Measurements from ENCODE around the gene ZNF750.

The ZNF750 gene

DNA sequence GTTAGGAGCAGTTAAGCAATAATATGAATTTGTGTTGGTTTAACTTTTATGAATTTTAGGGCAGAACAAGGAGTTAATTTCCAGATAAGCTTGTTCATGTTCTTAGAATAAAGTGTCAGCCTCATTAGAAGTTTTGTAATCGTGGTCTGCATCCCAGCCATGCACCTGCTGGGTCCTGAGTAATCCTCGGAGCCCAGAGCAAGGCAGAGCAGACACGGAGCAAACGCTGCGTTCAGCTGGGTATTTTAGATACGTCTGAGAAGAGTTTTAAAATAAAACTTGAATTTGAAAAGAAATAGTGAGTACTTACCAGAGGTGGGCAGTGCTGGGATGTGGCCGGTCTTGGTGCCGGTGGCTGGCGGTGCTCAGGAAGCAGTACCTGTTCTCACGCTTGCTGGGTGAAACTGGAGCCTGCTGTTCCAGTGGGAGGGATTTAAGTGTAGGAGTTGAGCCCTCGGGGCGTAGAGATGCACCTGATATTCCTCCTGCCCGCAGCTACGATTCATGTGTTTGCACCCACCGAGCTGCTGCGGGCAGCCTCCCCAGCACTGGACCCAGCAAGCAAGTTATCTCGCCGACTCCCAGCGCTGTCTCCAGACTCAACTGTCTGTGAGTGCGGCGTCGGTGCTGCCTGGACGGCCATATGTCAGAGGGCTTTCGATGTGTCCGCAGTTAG, at the start of gene ZNF750:
Gene ZNF750, minus strand, starts transcription at position 406 of the 676 bp plus-strand sequence. CDS start 7,568 bp downstream, outside the sequence.
- DNase-seq, result peak; percentile 59 to 74

DNA sequence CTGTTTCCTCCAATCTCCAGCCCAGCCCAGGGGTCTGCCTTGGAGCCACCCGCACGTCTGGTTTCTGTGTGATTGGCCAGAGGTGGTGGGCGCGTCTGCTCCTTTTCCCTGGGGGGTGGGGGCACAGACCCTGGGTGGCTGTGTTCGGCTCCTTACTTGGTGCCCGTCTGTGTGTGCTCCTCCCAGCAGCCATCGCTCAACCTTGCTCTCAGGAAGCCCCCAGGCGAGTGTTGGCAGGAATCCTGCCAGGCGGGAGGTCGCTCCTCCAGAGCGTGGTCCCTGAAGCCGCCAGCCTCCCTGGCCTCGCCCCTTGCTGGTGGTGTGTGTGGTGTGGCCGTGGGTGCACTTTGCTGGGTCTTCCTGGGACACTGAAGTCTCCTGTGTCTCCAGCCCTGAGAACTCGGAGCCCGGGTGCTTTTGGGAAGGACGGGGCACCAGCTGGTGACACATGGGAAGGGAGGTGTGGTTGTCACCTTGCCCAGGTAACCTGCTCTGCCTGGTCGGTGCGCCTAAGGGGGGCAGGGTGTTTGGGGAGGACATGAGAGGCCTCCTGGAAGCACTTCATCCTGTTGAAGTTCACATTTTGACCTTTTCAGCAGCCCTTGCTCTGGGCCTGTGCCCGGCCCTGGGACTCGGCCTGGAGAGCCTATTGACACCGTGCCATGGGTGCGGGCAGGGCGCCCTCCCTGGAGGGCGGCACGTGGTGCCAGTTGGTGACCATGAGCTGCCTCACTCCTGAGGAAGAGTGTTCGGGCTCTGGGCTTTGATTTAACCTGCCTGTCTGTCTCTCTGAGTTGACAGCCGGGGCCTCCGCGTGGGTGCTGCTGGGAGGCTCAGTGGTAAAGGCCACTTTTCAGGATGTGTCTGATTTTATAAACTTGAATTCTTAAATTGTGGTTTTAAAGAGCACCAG, 49.0 kb upstream of the ZNF750 start:
- DNase-seq, result no peak

DNA sequence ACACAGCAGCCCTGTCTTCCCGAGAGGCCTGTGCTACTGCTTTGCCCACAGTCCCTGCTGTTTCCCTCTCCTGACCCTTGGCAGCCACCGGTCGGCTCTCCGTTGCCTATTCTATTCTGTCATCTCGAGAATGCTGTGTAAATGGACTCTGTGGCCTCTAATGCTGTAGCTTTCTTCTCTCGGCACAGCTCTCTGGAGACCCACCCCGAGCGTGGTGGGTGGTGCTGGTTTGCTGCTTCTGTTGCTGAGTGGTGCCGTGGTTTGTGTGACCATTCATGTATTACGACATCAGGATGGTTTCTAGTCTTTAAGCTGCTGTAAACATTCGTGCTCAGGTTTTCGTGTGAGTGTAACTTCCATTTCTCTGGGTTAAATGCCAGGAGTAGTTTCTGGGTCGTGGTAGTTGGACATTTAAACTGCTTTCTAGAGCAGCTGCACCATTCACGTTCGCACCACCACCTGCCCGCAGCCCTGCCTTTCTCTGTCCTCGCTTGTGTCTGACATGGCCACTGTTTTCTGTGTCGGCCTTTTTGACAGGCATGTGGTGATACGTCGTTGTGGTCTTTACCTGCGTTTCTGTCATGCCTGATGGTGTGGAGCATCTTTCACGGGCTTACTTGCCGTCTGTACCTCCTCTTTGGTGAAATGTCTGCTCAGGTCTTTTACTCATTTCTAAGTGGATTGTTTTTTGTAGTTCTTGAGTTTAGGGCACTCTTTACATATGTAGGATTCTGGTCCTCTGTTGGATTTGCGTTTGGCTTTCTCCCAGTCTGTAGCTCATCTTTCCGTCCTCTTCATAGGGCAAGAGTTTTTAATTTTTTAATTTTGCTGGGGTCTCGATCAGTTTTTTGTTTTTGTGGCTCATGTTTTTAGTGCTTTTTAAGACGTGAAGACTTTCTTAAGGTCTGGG, 47.7 kb upstream of the ZNF750 start:
- no peak for DNase-seq

DNA sequence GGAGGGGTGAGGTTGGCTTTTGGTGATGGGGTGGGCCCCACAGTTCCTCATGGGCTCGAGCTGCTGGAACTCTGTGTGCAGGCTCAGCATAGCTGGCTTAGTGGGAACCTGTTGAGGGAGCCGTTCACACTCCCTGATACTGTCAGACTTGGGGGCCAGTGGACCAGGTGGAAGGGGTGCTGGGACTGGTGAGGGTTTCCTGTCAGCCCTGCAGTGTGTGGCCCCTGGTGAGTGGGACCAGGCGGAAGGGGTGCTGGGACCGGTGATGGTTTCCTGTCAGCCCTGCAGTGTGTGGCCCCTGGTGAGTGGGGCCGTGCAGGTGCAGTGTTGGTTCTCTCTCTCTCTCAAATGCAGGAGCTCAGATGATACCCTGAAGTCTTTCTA, 45.1 kb upstream of the ZNF750 start:
- DNase-seq, result no peak

DNA sequence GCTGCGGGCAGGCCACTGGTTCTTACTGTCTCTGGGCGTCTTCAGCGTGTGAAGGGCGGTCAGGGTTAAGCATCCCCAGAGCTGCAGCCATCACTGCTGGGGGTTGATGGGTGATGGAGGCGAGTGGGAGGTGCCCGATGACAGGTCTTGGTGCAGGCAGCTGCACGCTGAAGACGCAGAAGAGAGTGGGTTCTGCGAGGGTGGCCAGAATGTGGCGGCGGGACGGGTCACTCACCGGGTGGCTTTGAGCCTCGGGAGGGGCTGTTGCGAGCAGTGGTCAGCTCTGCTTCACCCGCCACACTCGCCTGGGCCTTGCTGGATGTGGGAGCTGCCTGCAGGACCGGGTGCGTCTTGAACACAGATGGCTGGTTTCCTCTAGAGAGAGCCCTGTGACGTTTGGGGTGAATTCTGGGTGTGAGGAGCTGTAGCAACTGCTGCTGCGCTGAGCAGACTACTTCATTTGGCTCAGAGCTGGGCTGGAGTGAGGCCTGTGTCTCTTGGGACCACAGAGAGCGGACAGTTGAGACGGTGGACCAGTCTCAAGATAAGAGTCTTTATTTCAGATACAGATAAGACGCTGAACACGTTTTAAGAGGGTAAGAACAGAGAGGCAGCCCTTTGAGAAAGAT, 44.6 kb upstream of the ZNF750 start:
- no peak for DNase-seq

DNA sequence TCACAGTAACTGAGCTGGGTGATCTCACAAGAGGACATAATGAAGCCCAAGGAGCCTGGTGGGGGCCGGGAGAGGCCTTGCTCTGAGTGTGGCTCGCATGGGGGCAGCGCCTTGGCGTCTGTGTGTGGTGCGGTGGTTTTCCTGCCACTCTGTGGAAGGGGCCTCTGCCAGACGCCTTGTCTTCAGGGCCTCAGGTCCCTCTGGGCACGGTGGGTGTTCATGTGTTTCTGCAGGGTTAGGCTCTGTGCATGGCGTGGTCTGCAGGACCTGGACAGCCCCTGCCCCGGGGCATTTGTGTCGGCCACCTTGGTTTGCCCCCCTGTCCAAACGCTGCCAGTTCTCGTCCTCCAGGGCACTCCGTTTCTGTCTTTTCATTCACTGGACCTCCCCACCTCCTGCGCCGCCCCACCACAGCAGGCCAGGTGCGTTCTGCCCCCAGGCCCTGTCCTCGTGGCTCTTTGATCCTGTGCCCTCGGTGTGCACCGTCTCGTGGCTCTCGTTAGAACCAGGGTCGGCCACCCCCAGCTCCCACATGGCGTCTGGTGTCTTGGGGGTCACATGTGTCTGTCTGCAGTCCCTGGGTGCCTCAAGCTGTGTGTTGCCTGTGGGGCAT, 43.7 kb upstream of the ZNF750 start:
- no peak for DNase-seq

DNA sequence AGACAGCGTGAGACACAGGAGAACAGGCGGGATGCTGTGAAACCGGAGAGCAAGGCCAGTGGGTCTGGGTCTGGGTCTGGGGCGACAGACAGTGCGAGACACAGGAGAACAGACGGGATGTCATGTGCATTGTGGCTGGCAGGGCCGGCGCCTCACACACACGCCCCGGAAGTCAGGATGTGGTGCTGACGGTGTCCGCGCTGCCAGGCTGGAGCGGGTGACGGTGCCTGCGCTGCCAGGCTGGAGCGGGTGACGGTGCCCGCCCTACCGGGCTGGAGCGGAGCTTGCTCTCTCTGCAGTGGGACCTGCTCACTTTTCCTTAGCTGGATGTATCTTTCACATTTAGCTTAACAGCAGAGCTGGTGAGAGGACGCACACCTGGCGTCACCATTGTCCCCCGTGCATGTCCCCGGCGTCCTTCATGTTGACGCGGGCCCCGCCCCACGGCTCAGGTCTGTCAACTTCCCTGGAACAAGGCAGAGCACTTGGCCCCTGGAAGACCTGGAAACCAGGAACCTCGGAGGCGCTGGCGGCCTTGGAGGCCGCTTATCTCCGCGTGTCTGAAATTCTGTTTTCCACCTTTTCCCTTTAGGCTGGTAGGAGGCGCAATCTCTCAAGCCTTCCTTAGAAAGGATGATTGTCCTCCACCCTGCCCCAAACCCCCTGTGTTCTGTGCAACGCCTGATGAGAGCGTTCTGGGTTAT, 43.0 kb upstream of the ZNF750 start:
- peak; percentile 82 to 89 for DNase-seq

DNA sequence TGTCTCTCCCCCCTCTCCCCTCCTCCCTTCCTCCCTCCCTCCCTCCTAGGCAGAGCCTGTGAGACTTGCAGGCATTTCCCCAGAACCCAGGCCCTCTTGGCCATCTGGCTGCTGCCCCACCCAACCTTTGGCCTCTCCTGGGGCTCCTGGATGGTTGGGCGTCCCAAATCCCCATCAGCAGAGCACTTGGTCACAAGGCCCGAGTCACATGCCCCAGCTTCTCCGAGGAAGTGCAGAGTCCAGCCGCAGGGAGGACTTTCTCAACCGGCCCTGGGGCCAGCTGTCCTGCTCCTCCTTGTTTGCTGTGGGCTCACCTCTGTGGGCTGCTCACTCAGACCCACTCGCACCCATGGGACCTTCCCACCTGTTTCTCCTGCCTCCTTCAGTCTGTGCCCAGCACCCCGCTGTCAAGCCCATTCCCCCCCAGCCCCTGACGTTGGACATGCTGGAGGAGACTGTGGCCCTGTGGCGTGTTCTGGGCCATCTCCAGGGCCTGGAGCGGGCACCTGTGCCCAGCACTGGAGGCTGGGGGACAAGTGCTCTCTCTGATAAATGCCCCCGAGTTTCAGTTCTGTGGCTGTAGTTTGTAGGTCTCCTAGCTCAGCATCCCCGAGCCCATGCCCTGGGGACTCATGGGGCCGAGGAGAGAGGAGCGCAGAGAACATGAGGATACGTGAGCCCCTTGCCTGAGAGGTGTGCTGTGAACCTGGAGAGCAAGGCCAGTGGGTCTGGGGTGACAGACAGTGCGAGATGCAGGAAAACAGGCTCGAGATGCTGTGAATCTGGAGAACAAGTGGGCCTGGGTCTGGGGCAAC, 42.3 kb upstream of the ZNF750 start:
- no peak for DNase-seq

DNA sequence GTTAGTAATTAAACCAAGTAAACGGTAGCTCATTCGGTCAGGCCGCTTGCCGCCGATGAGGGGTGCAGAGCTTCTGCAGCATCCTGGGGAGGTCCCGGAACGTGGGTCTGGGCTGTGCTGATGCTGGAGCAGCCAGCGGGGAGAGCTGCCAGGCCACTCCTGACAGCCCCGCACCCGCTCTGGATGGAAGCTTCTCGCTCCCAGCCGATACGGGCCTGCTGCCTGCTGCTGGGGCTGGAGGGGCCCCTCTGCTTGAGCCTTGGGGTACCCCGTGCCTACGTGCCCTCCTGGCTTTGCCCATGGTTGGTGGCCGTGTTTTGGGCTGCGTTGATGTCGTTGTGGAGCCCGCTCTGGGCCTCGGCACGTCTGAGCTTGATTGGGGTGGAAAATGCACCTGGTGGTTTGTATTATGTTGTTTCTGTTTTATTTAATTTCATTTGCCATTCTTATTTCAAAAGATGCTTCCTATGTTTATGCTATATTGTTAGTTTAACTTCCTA, 41.6 kb upstream of the ZNF750 start:
- DNase-seq, result no peak

DNA sequence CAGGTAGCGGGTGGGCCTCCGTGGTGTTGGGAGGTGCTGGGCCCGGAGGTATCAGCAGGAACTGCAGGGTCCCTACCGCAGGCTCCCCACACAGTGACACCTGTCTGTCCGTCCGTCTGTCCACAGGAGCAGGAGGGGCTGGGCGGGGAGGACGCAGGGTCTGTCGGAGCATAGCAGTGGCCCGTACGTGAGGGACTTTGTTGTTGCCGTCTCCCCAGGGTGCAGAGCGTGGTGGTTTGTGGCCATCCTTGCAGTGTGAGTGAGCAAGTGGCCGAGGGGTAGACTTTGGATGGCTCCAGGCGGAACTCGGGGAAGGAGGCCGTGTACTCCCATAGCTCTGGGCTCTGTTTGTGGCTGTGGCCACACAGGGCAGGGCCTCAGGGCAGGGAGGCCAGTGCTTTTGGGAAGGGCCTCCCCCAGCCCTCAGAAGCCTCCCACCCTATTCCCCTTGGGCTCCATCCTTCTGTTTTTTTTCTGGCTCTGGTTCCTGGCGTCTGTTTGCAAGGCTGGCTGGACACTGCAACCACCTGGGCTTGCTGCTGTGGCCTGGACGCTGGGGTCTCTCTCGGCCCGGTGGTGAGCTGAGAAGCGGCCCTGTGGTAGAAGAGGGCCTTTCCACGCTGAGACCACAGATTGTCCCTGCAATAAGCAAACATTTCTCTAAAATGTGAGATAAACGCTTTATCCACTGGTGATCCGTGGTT, 41.0 kb upstream of the ZNF750 start:
- no peak for DNase-seq

DNA sequence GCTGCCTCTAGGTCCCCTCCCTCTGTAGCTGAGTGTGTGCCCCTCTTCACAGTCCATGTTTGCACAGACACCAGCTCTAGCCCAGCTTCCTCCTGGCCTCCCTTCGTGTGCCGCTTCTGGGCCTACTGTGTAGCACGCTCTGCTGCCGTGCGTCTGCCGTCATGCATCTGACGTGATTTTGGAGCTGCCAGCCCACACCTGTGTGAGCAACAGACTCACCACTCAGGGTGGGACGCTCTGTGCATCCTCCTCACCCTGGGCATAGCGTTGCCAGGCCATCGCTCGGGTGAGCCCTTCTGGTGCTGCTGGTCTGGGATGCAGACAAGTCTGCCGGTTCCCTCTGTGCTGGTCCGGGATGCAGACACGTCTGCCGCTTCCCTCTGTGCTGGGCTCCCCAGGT, 39.4 kb upstream of the ZNF750 start:
- DNase-seq, result no peak

DNA sequence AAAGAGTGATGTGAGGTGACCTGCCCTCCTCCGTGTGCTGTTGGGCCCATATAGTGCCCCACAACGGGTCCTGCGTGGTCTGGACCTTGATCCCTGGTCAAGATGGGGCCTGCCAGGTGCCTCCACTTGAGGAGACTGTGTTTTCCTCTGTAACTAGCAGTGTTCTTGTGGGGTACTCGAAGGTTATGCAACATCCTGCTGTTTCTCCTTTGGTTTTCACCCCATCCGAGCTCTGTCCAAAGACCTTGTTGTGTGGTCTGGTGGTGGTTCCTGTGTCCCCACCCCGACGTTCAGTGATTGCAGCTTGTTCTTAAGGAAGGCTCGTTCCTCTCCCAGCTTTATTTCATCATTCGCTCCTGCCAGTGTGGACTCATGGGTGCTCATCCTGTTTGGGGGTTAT, 38.7 kb upstream of the ZNF750 start:
- DNase-seq, result no peak

DNA sequence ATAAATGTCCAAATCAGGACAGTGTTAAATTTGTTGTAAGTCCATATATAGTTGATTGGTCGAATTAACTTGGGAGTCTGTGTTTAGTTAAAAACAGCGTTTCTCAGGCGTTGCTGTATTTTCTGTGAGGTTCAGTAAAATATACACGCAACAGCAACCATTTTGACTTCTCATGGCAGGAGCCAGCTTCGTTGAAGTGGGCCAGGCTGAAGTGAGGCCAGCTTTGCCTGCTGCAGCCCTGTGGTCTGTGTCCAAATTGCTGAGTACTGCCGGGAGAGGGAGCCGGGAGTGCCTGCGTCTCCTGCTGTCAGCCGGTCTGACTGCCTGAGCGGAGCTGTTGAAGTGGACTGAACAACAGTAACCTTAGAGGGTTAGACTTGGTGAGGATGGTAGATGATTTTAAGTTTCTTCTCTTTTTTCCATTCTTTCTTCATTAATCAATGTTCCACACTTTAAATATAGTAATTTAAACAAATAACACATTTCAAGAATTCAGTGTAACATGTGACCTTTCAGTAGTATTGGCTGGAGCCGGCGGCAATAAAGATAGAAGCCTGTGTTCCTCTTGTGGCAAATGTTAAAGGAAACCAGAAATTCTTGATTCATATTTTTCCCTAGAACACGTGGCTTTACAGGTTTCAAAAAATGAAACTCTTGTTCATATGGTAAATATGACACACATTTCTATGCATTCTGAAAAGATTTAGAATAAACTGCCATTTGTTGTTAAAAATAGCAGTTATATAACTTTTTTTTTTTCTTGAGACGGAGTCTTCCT, 37.0 kb upstream of the ZNF750 start:
- peak; percentile 59 to 64 for DNase-seq

DNA sequence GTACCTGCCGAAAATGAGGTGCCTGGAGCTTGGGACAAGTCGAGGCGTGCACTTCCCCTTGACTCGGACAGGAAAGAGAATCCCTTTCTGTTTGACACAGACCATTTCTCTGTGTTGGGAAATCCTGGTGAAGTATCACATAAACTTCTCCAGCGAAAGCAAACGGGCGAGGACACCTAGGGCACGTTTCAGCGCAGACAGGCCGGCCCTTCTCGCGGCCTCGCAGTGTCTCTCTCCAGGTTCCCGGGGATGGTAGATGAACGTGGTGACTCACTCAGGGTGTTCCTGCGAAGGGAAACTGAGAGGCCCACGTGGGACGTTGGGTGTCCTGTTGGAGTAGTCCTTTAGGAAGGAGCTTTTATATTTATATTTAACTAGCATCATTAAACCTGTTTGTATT, 36.3 kb upstream of the ZNF750 start:
- peak in 1 of 2 experiments; percentile 45 for DNase-seq

DNA sequence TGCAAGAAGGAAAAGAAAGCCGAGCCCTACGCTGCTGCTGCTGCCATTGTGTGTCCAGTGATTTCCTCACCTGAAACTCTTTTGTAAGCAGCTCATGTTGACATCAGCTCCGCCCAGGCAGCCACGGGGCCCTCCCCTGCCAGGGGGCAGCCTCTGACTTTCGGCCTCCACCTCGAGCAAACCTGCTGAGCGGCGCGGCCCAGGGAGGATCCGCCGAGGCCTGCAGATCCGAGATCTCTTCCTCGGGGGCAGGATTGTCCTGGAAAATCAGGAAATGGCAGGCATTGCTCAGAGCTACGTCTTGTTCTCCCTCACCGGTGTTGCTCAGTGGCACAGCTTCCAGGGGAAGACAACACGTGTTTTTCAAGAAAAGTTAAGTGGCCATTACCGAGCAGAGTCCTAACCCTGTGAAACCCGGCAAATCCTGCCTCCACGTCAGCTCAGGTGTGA, 35.6 kb upstream of the ZNF750 start:
- DNase-seq, result peak; percentile 59 to 91

DNA sequence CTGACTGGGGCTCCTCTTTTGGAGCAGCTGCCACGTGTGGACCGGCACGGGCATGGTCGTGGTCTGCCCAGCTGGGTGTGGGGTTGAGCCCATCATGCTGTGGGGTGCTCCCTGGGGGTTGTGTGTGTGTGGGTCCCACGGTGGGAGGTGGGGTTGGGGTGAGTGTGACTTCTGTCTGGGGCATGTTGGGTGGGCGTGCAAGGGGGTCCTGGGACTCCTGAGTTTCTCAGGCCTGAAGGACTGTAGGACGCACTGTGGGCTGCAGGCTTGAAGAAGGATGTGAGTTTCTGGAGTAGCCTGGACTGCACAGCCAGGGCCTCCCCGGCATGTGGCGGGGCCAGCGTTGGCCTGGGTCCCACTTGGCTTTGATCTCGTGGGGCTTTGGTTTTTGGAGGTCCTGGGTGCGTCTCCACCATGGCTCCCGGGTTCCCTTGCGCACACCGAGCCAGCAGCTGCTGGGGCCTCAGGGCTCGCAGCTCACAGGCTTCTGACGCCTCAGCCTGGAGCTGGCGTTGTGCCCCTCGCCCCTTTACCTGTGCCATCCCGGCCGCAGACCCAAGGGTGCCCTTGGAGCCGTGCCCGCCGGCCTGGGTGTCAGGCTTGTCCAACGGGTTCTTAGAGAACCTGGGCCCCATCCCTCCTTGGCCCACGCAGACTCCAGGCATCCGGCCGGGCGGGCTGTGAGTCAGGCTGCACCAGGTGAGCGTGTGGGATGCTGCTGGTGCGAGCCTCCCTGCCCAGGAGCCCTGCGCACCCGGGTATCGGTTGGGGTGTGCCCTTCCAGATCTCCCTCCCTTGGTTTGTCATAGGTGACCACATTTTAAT, 34.4 kb upstream of the ZNF750 start:
- no peak for DNase-seq

DNA sequence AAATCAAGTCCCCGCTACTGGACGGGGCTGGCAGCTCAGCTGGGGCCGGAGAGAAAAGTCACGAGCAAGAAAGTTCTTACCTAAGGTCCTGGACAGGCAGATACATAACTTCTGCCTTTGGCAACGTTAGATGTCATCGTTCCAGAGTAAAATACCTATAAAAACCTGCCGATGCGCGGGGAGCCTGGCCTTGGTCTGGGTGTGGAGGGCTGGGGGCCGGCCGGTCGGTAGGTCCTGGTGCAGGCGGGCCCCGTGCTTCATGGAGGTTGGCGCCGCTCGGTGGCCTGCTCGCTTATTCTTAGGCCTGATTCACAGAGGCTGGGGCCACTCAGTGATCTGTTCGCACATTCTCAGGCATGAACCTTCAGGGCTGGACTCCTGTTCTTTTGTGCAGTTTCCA, 33.7 kb upstream of the ZNF750 start:
- no peak for DNase-seq
